Subcutaneous abdominal adipose tissue (tissue), 5 donors: Measurements from ENCODE around the gene TALDO1.

Source experiments
- H3K27ac ChIP-seq: one replicate; pipeline ENCODE4 v1.7.0; 2013; ENCODE audit warnings: low read depth, mild to moderate bottlenecking, inconsistent platforms, low read length, moderate library complexity
- H3K27me3 ChIP-seq, 5 donors: one replicate each; pipeline ENCODE4 v1.7.0; 2013; ENCODE audit warnings: low read length in 5 of 5, inconsistent platforms in 1 of 5; ENCODE audit not compliant: control insufficient read depth in 5 of 5, insufficient read depth in 4 of 5
- H3K36me3 ChIP-seq, 5 donors: one replicate each; pipeline ENCODE4 v1.7.0; 2013; ENCODE audit warnings: low read length in 5 of 5; ENCODE audit not compliant: control insufficient read depth in 5 of 5, insufficient read depth in 5 of 5
- H3K4me1 ChIP-seq, 5 donors: one replicate each; pipeline ENCODE4 v1.7.0; 2013; ENCODE audit warnings: low read length in 5 of 5, mild to moderate bottlenecking in 3 of 5, moderate library complexity in 1 of 5; ENCODE audit not compliant: control insufficient read depth in 5 of 5, insufficient read depth in 5 of 5
- H3K4me3 ChIP-seq, 5 donors: one replicate each; pipeline ENCODE4 v1.7.0; 2013; ENCODE audit warnings: low read length in 5 of 5, low read depth in 1 of 5
- H3K9ac ChIP-seq, 5 donors: one replicate each; pipeline ENCODE4 v1.7.0; 2013; ENCODE audit warnings: low read length in 5 of 5, mild to moderate bottlenecking in 4 of 5, moderate library complexity in 3 of 5
- H3K9me3 ChIP-seq, 5 donors: one replicate each; pipeline ENCODE4 v1.7.0; 2013; ENCODE audit warnings: low read length in 5 of 5; ENCODE audit not compliant: control insufficient read depth in 5 of 5
- donor health status: healthy.
- donor health status: healthy.
- donor health status: healthy.
- donor health status: healthy.
- donor health status: healthy.

Gene TALDO1

DNA sequence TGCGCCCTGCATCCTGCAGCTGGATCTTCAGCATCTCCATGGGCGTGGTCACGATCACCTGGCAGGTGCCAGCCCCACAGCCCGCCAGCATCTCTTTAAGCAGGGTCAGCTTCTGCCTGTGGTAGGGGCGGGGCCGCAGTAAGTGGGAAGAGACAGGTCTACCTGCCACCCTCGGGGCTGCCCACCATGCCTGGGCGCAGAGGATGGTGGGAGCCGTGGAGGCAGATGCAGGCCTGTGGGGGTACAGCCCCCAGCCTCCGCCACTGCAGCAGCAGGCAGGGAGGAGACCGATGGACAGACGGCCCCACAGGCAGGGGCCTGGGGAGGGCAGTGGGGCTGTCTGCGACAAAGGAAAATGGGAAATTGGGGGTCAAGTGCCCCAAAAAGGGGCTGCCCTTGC, 45.6 kb downstream of the TALDO1 start:
- peaks cover 0 to 14% (median 7%) of the 10 kb centered on the region in 5 donors for H3K36me3 ChIP-seq
- peaks cover 1 to 48% (median 32%) of the 10 kb centered on the region in 5 donors for H3K4me1 ChIP-seq
- no peaks in the 10 kb centered on the region for H3K9me3 ChIP-seq
- no peak overlapping the region for H3K9ac ChIP-seq
- peaks cover 7 to 20% (median 12%) of the 10 kb centered on the region in 5 donors for H3K27me3 ChIP-seq
- no peak overlapping the region for H3K4me3 ChIP-seq
- no peak overlapping the region for H3K27ac ChIP-seq

DNA sequence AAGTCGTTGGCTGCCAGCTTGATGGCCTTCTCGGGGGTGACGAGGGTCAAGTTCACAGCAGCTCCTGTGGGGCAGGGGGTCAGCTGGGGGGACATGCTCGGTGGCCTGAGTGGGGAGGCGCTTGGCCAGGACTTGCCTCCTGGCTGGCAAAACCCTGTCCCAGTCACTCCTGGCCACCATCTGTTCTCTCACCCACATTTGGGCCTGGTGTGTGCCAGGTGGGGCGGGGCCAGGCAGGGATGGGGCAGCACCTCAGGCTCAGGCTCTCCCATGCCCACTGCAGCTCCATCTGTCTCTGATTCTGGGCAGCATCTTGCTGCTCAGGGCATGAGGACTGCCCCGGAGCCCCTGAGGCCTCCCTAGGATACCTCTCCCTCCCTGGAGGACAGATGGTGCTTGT, 46.3 kb downstream of the TALDO1 start:
- peaks cover 1 to 52% (median 35%) of the 10 kb centered on the region in 5 donors for H3K4me1 ChIP-seq

DNA sequence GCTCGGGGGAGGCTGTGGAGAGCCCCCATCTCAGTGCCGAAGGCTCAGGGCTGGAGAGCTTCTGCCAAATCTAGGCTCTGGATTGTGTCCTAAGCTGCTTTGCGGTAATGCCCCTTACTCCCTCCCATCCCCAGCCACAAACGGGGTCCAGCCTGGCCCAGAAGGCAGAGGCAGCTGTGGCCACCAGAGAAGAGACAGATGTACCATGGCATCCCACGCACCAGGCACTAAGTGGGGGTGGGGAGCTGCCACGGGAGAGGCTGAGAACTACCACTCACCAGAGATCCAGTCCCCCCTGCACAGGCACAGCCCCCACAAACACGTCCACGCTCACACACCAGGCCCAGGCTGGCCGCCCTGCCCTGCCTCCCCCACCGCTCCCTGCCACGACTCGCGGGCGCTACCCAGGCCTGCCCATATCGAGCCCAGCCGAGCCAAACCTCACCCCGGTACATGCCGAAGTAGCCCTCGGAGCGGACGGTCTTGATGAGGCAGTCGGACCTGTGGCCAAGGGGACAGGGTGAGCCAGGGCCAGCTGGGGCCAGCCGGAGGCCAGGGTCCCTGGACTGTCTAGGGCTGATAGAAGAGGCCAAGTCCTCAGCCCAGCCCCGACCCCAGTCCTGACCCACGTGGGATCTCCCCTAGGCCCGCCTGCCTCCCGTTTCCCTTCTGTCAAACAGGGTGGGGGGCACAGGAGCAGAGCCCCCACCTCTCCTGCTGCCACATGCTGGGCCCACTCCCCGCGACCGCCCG, 46.9 kb downstream of the TALDO1 start:
- H3K4me3 ChIP-seq: no peak overlapping the region
- peaks cover 1 to 53% (median 35%) of the 10 kb centered on the region in 5 donors for H3K4me1 ChIP-seq
- H3K27ac ChIP-seq: no peak overlapping the region
- no peak overlapping the region for H3K9ac ChIP-seq
- H3K36me3 ChIP-seq: peaks cover 0 to 17% (median 7%) of the 10 kb centered on the region in 5 donors
- peaks cover 3 to 7% (median 5%) of the 10 kb centered on the region in 5 donors for H3K27me3 ChIP-seq
- no peaks in the 10 kb centered on the region for H3K9me3 ChIP-seq

More for the DNA sequence above, 46.3 kb downstream of the TALDO1 start:
- H3K9ac ChIP-seq: no peak overlapping the region
- no peak overlapping the region for H3K4me3 ChIP-seq
- H3K27me3 ChIP-seq: peaks cover 7 to 14% (median 9%) of the 10 kb centered on the region in 5 donors
- no peak overlapping the region for H3K27ac ChIP-seq
- H3K9me3 ChIP-seq: no peaks in the 10 kb centered on the region
- peaks cover 0 to 14% (median 7%) of the 10 kb centered on the region in 5 donors for H3K36me3 ChIP-seq

DNA sequence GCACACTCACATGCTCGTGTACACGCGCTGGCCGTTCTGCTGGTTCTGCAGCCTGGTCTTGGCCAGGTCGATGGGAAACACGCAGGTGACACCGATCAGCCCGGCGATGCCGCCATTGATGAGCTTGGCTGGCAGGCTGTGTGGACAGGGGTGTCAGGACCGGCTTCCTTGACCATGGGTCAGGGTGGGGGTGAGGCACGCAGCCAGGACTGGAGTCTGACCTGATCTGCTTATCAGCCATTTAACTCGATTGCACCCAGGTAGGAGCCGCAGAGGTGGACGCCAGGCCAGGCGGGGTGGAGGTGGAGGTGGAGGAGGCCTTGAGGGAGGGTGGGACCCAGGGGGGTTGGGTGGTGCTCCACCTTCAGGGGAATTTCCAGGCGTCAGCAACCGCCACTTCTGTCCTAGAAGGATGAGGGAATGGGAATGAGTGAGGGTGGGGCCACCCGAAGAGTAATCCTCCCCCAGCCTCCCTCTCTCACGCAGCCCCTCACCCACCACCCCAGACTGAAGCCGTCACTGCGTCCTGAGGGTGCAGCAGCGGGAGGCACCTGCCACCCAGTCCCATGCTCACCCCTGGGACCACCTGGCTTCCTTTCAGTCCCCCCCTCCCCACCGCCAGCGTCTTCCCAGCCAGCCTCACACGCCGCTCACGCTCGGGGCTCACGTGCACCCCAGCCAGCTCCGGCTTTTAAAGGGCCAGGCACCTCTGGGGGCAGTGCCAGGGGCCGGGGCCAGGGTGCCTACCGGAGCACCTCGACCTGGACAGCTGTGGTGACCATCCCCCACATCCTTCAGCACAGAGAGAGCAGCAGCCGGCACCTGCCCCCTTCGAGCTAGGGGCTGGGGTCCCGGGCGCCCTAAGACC, 47.7 kb downstream of the TALDO1 start:
- H3K9me3 ChIP-seq: no peaks in the 10 kb centered on the region
- H3K4me1 ChIP-seq: peaks cover 1 to 53% (median 35%) of the 10 kb centered on the region in 5 donors
- H3K9ac ChIP-seq: peak overlapping the region in 2 of 5 donors; percentile 33 to 86
- peak overlapping the region in 4 of 5 donors; percentile 24 to 77 (median 69) for H3K4me3 ChIP-seq
- peaks cover 0 to 25% (median 11%) of the 10 kb centered on the region in 5 donors for H3K36me3 ChIP-seq
- peaks cover 0 to 3% (median 0%) of the 10 kb centered on the region in 5 donors for H3K27me3 ChIP-seq
- H3K27ac ChIP-seq: peak overlapping the region; percentile 41

DNA sequence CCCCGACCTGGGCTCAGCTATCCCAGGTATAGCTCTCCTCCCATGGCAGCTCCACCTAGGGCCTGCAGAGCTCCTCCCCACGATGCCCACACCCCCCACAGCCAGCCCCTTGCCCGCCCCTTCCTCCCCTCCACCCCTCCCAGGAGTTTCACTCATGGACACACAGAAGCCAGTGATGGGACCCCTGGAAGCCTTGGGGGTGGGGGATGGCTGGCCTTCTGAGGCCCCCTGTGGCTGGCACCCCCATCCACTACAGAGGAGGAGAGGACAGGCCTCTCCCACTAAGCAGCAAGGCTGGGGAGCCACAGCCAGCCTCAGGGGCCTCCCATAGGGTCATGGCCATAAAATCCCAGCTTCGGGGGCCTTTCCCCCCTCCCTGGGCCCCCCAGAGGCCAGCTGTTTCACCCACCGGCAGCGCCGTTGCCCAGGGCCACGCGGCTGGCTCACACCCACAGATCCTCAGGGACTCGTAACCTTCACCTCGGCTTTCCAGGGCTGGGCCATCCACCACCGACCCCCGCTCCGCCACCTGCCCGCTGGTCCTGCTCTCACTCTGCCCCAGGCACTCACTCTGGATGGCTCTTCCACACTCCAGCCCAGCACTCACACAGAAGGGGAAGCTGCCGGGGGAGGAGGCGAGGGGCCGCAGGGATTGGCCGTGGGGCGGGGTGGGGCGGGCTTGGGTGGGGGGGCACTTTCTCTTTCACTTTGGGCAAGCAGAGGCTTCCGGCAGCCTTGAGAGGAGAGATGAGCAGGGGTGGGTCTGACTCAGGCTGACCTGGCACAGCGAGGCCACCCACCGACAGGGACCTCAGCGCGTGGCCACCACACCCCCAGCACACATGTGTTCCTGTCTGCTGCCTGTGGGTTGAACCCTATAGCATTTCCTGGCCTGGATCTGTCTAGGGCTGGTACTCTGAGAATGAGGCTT, 48.6 kb downstream of the TALDO1 start:
- Histone ChIP-seq H3K4me3 (peak overlapping the region; percentile 71 to 80 (median 75)), H3K27me3 (no peaks in the 10 kb centered on the region), H3K9ac (peak overlapping the region in 4 of 5 donors; percentile 57 to 86 (median 74)), H3K9me3 (no peaks in the 10 kb centered on the region), H3K4me1 (peaks cover 1 to 53% (median 35%) of the 10 kb centered on the region in 5 donors), H3K36me3 (peaks cover 0 to 33% (median 15%) of the 10 kb centered on the region in 5 donors), H3K27ac (peak overlapping the region; percentile 69)

DNA sequence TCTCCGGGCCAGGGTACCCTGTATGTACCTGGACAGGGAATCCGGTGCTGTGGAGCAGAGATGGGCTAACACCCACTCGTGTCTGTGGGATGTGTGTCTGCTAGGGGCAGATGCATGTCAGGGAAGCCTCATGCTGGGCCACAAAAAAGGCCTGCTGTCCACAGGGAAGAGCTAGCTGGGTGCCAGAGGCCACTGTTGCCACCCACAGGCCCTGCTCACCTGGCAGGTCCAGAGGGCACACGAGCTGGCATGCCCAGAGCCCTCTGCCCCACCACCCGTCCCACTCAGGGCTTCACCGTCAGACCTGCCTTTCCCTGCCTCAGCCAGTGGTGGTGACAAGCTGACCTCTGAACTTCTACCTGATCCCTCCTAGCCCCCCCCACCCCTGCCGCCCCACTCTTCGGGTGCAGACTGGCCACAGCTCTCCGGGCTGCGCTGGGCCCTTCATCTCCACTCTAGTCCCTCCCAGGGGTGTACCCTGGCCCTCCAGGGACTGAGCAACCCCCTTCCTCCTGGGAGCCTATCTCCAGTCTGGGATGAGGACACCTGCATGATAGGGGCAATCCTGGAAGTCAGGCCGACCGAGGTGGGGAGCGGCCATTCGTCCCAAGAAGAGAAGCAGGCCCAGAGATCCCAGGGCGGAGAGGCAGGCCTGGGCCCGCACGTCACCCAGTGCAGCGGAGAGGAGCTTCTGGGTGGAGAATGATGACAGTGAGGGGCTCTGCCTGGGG, 49.5 kb downstream of the TALDO1 start:
- H3K4me1 ChIP-seq: peaks cover 1 to 50% (median 35%) of the 10 kb centered on the region in 5 donors

DNA sequence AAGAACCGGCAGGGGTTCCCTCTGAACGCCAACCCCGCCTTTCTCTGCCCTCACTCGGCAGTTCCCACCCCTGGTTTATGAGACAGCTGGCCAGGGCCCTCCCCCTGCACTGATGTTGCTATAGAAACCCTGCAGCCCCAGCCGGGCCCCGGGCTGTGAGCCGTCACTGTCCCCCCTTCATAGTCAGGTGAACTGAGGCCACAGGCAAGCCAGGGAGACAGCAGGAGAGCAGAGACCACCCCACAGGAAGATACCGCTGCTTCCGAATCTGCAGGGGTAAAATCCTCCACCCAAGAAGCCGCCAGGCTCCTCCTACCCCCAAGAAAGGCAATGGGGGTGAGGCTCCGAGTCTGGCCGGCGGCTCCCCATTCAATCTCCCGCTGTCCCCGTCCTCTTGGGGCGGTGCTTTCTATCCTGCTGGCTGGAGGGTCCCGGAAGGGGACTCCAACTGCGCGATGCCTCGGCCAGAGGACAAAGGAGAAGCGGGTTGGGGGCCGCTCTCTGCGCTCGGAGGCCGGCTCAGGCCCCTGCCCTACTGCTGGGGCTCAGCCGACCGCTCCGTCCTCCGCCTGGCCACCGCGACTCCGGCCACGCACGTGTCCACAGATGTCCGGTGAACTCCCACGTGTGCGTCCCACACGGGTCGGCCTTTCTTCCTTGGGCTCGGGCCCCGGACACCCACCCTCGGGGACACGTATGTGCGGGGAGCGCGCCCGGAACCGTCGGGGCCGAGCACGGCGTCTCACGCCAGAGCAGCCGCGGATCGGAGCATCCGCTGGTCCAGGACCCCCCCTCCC, 50.2 kb downstream of the TALDO1 start:
- H3K9me3 ChIP-seq: no peaks in the 10 kb centered on the region
- H3K36me3 ChIP-seq: peaks cover 0 to 36% (median 22%) of the 10 kb centered on the region in 5 donors
- H3K4me3 ChIP-seq: peak overlapping the region; percentile 56 to 80 (median 71)
- peak overlapping the region; percentile 69 for H3K27ac ChIP-seq
- peaks cover 1 to 50% (median 35%) of the 10 kb centered on the region in 5 donors for H3K4me1 ChIP-seq
- H3K9ac ChIP-seq: peak overlapping the region; percentile 8 to 78 (median 52)
- H3K27me3 ChIP-seq: no peaks in the 10 kb centered on the region

More for the DNA sequence above, 49.5 kb downstream of the TALDO1 start:
- Histone ChIP-seq H3K27me3 (no peaks in the 10 kb centered on the region), H3K9me3 (no peaks in the 10 kb centered on the region), H3K9ac (peak overlapping the region in 4 of 5 donors; percentile 29 to 78 (median 62)), H3K27ac (peak overlapping the region; percentile 69), H3K36me3 (peaks cover 0 to 36% (median 20%) of the 10 kb centered on the region in 5 donors), H3K4me3 (peak overlapping the region; percentile 71 to 80 (median 75))

DNA sequence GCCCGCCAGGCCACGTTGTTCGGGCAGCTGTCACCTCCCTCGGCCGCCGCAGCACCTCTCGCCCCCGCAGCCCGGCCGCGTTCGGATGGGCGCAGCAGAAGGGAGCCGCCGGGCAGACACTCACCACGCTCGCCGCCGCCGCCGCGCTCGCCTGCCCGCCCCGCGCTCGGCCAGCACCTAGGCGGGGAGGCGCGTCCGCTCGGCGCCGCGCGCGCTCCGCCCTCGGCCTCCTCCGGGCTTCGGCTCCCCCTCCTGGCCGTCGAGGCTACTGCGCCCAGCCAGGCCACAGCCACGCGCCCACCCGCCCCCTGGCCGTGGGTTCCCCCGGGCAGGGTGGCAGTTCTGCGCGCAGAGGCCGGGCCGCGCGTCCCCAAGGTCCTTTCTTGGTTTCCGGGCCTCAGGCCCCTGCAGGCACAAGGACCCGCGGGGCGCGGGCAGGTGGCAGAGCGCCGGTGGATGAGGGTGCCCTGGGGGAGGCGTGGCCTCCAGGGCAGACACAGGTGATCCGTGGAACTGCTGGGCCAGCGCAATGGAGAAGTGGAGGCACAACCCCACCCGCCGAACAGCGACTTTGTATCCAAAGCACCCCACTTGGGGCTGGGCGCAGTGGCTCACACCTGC, 50.9 kb downstream of the TALDO1 start, which contains the start of gene SLC25A22:
TSS of gene SLC25A22 (minus strand) at position 189 of the 621 bp plus-strand sequence. CDS start 3,275 bp downstream, outside the sequence.
- no peaks in the 10 kb centered on the region for H3K9me3 ChIP-seq
- H3K27me3 ChIP-seq: no peaks in the 10 kb centered on the region
- H3K27ac ChIP-seq: peak within 1 kb of the TSS; percentile 69
- peak within 1 kb of the TSS; percentile 56 to 80 (median 71) for H3K4me3 ChIP-seq
- H3K9ac ChIP-seq: peak within 1 kb of the TSS; percentile 8 to 78 (median 52)
- H3K4me1 ChIP-seq: peaks cover 1 to 50% (median 35%) of the 10 kb centered on the region in 5 donors
- peaks cover 0 to 42% (median 23%) of the 10 kb centered on the region in 5 donors for H3K36me3 ChIP-seq
